ENCODE results near the gene LHFPL3. TPM values are rescaled to one million over a fixed set of nuclear protein-coding genes. Genes with fewer than 3 reads are reported as not detected.

Gene LHFPL3
- total RNA-seq, 1 donor from 2014 or later, result 0.30 TPM

GRCh38 chr7:104653825-104654401 lies 325.5 kb downstream of the LHFPL3 start:
- no peak overlapping the region for H2AFZ ChIP-seq (replicated peaks)
- no peaks in the 10 kb centered on the region for H3K27me3 Mint-ChIP-seq (ENCODE audit: insufficient read depth, low read depth)
- no peak overlapping the region for H3K4me2 ChIP-seq
- no peak overlapping the region for H3K4me3 Mint-ChIP-seq
- no peaks in the 10 kb centered on the region for H3K36me3 Mint-ChIP-seq
- H3F3A ChIP-seq (ENCODE audit: low read depth), result no peaks in the 10 kb centered on the region
- no peak overlapping the region for H3K27ac ChIP-seq
- DNase-seq (ENCODE audit: low spot score), result no peak
- no peaks in the 10 kb centered on the region for H3K4me1 ChIP-seq
- H3K36me3 ChIP-seq, result no peaks in the 10 kb centered on the region
- H3K79me2 ChIP-seq (ENCODE audit: low read depth), result no peaks in the 10 kb centered on the region
- no peak overlapping the region for H3K27ac Mint-ChIP-seq
- no peak for TF ChIP-seq CTCF (IDR thresholded peaks at IDR 0.05)
- TF ChIP-seq EZH2 (IDR thresholded peaks at IDR 0.05), result no peak
- no peak for TF ChIP-seq EZH2phosphoT487 (IDR thresholded peaks at IDR 0.05)
- no peaks in the 10 kb centered on the region for H3K27me3 ChIP-seq
- no peaks in the 10 kb centered on the region for H3K4me1 Mint-ChIP-seq
- no peaks in the 10 kb centered on the region for H4K20me1 ChIP-seq (ENCODE audit: low read depth)
- H3K4me3 ChIP-seq, result no peak overlapping the region
- no peaks in the 10 kb centered on the region for H3K9me3 Mint-ChIP-seq
- no peak overlapping the region for H3K9ac ChIP-seq
- no peaks in the 10 kb centered on the region for H3K9me3 ChIP-seq (ENCODE audit: low read depth)

- H3K4me3 Mint-ChIP-seq, result no peak overlapping the region
- H3K27me3 ChIP-seq, result no peaks in the 10 kb centered on the region
- H3K4me2 ChIP-seq, result no peak overlapping the region
- H3K79me2 ChIP-seq (ENCODE audit: low read depth), result no peaks in the 10 kb centered on the region
- H2AFZ ChIP-seq (replicated peaks), result no peak overlapping the region
- no peak overlapping the region for H3K27ac Mint-ChIP-seq
- no peaks in the 10 kb centered on the region for H3K4me1 ChIP-seq
- H3K9ac ChIP-seq, result no peak overlapping the region
- H3K9me3 Mint-ChIP-seq, result no peaks in the 10 kb centered on the region
- no peaks in the 10 kb centered on the region for H4K20me1 ChIP-seq (ENCODE audit: low read depth)
- H3F3A ChIP-seq (ENCODE audit: low read depth), result no peaks in the 10 kb centered on the region
- H3K4me1 Mint-ChIP-seq, result no peaks in the 10 kb centered on the region
- no peaks in the 10 kb centered on the region for H3K9me3 ChIP-seq (ENCODE audit: low read depth)
- no peaks in the 10 kb centered on the region for H3K36me3 Mint-ChIP-seq
- no peaks in the 10 kb centered on the region for H3K27me3 Mint-ChIP-seq (ENCODE audit: insufficient read depth, low read depth)
- DNase-seq (ENCODE audit: low spot score), result no peak
- no peak overlapping the region for H3K4me3 ChIP-seq
- TF ChIP-seq CTCF (IDR thresholded peaks at IDR 0.05), result no peak
- no peak for TF ChIP-seq EZH2 (IDR thresholded peaks at IDR 0.05)
- TF ChIP-seq EZH2phosphoT487 (IDR thresholded peaks at IDR 0.05), result no peak
- no peaks in the 10 kb centered on the region for H3K36me3 ChIP-seq
- H3K27ac ChIP-seq, result no peak overlapping the region
Measured at GRCh38 chr7:104655592-104655991, 327.2 kb downstream of the LHFPL3 start.

- H3K4me2 ChIP-seq, result no peak overlapping the region
- H3K4me1 Mint-ChIP-seq, result no peaks in the 10 kb centered on the region
- H3K27ac ChIP-seq, result no peak overlapping the region
- no peaks in the 10 kb centered on the region for H3K4me1 ChIP-seq
- no peaks in the 10 kb centered on the region for H3K36me3 Mint-ChIP-seq
- no peaks in the 10 kb centered on the region for H3K79me2 ChIP-seq (ENCODE audit: low read depth)
- no peak overlapping the region for H2AFZ ChIP-seq (replicated peaks)
- no peak for TF ChIP-seq EZH2 (IDR thresholded peaks at IDR 0.05)
- no peak for TF ChIP-seq CTCF (IDR thresholded peaks at IDR 0.05)
- no peak for TF ChIP-seq EZH2phosphoT487 (IDR thresholded peaks at IDR 0.05)
- H3F3A ChIP-seq (ENCODE audit: low read depth), result no peaks in the 10 kb centered on the region
- no peaks in the 10 kb centered on the region for H3K9me3 Mint-ChIP-seq
- no peaks in the 10 kb centered on the region for H3K9me3 ChIP-seq (ENCODE audit: low read depth)
- H3K27ac Mint-ChIP-seq, result no peak overlapping the region
- H3K36me3 ChIP-seq, result no peaks in the 10 kb centered on the region
- H3K9ac ChIP-seq, result no peak overlapping the region
- H3K4me3 ChIP-seq, result no peak overlapping the region
- H3K4me3 Mint-ChIP-seq, result no peak overlapping the region
- H3K27me3 ChIP-seq, result no peaks in the 10 kb centered on the region
- no peaks in the 10 kb centered on the region for H4K20me1 ChIP-seq (ENCODE audit: low read depth)
- no peaks in the 10 kb centered on the region for H3K27me3 Mint-ChIP-seq (ENCODE audit: insufficient read depth, low read depth)
- DNase-seq (ENCODE audit: low spot score), result no peak
Measured at GRCh38 chr7:104656467-104656866, 328.1 kb downstream of the LHFPL3 start.
